ENCODE data around the gene GAS7.
"Not testable (repeated sequence)": the region's sequence is repeated elsewhere in the genome, so short reads cannot be mapped to it uniquely, and the experiment has no call there.

Gene GAS7

DNA sequence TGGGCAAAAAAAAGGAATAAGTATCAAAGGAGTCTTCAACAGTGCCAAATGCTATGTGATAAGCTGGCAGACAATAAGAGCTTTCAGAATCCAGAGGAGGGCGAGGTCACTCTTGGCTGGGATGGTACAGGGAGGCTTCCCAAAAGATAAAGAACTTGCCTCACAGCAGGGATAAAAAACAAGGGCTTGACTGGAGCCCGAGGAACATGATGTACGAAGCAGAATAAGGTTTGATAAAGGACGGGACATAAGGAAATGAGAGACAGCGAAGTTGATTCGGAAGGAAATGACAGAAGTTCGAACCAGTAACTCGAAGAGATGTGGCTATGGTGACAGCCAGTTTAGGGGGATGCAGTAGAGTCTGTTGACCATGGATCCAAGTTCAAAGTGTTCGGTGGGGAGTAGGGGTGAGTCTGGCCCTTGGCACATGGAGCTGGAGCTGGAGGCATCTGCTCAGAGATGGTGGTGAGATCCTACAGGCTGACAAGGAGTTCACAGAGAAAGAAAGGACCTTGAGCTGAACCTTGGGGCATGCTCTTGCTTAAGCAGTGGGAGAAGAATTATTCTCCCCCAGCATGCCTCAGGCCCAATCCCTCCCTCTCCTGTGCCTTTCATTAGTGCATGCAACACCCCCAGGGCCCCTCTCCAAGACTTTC is 155.7 kb downstream of the GAS7 start:
- DNase-seq = no peak

DNA sequence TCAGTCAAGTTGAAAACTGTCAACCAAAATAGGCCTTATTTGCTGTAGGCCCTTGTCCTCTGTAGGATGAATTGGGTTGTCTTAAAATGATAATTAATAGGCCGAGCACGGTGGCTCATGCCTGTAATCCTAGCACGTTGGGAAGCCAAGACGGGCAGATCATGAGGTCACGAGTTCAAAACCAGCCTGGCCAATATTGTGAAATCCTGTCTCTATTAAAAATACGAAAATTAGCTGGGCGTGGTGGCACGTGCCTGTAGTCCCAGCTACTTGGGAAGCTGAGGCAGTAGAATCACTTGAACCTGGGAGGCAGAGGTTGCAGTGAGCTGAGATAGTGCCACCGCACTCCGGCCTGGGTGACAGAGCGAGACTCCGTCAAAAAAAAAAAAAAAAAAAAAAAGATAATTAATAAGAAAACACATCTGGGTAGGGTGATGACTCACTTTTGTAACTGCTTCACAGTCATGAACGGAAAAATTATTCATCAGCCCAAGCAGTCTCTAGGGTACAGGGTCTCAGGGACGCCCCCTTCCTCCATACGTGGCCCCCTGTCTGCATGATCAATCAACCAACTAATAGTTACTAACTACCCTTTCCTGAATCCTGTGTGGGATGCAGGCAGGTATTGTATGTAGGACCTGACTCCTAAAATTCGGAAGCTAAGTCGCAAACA is 156.4 kb downstream of the GAS7 start:
- no peak for DNase-seq

DNA sequence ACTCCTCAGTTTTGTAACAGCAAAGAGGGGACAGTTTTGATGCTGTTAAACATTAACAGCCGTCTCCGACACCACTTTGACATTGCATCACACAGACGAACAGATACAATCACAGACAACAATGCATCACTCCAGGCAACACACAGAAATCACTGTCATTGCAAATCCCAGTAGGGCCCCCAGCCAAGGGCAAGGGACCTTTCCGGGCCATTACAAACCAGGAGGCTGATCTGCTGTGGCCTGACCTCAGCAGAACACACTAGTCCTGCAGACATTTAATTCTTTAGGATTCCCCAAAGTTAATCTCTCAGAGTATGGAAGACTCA is 157.2 kb downstream of the GAS7 start:
- no peak for DNase-seq

DNA sequence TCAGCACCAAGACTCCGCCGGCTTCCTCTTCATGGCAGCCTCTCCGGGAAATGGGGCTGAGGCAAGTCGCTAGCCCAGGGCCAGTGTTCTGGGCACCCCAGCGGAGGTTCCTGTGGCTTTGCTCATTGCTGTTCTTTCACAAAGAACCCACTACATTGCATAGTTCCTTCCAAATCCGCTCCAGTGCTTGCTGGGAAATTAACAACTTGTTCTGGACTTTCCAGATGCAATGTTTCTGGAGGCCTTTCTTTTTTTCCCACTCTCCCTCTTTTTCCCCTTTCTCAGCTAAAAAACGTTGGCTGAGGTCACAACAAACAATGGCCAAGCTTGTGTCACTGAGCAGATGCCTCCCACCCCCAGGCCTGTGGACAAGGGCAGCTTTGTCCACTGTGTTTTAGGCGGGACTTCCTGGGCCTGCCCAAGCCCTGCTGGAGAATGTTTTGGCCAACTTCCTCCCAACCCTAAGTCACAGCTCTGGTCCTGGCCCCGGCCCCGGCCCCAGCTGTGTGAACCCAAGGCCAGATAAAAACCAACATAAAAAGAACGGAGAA is 161.8 kb downstream of the GAS7 start:
- DNase-seq = no peak

DNA sequence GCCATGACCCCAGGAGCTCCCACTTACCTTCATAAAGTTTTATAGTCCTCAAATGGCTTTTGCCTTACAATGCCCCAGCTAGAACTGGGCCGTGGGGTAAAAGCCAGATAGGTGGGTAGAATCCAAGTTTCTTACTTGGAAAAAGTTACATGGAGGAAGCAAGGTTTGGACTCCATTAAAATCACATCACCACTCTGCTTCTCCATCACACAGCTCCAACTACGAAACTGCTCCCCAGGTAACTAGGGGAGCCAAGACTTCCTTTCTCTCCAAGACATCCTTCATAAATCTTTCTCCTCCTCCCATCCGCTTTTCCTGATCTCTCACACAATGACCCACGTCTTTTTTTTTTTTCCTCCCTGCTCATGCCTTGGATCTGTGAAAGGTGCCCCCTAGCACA is 162.5 kb downstream of the GAS7 start:
- no peak for DNase-seq

DNA sequence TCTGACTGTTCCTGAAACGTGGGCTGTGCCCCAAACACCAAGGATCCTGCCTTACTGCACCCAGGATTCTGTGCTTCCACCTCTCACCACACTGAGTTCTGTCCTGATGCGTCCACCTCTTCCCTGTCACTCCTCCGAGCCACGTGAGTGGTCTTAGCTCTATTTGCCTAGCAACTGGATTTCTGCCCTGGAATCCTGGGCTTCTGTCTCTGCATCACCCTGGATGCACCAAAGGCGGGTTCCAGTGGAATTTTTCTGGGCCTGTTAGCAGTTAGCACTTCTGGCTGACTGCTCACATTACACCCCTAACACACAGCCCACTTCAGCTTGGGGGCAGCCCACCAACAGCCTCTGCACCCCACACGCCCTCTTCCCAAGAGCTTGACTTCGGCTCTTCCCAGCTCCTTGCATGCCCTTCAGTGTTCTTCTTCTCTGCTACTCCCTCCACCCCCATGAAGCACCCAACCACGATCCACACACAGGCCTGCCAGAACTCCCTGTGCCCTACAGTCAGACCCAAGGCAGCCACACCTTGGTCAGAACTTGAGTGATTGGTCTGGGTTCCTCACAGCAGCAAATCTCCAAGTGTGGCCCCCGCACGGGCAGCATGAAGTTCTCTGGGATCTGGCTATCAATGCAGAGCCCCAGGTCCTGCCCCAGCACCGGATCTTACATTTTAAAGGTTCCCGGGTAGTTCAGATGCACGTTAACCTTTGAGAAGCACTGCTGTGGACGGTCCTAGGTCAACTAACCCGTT is 163.5 kb downstream of the GAS7 start:
- DNase-seq = no peak

DNA sequence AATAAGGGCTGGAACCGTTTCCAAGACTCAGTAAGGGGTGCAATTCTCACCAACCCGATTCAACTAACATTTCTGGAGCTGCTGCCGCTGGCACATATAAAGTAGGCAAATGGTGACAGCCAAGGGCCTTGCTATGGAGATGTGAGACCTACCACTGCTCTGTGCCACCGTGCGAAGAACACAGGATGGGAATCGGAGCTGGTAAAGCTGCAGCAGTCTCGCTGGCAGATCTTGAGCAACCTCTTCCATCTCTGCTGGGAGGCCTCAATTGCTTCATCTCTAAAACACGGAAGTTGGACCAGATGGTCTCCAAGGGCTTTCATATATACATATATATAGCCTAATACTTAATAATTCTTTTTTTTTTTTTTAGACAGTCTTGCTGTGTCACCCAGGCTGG is 164.4 kb downstream of the GAS7 start:
- no peak for DNase-seq

DNA sequence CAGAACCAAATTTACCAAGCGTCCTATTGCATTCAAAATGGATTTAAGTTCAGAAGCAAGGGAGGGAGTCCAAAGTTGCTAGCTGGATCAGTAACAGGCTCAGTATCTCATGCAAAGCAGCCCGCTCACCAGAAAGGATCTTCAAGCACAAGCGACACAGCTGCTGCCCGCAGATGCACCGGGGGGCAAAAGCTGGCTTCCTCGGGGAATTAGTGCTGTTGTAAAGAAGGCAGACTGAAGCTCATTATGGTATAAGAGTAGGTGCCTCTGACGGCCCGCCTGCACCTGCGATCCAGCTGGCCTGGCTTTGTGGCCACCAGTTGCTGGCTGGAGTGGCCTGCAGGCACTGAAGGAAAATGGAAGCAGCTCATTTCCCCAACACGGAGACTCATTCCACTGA is 165.0 kb downstream of the GAS7 start:
- DNase-seq = no peak

DNA sequence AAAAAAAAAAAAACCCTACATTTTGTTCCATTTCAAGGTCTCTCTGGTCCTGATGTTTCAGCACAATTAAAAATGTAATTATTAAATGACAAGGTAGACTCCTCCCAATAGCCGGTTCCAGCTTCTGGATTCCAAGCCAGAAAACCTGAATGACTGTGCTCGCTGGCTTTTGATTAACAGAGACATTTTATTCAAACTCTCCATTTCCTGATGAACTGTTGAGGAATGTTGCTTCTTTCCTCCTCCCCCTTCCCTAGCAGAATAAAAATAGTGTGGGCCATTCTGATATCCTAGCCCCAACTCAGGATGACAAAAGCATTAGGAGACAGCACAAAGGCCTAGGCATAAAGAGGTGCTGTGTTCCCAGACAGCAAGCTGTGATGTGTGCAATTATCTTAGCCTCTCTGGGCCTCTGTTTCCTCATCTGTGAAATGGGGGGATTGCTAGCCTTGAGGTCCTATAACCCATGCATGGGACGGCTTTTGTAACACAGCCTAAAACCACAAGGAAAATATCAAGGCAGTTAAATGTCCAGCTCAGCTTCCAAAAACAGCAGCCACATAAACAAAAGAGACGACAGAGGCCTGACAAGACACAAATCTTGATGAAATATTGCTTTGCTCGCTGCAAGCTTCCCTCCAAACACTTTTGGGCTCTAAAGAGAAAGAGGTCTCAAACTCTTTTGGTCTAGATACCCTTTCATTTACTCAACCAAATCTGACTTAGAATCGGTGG is 166.1 kb downstream of the GAS7 start:
- no peak for DNase-seq

DNA sequence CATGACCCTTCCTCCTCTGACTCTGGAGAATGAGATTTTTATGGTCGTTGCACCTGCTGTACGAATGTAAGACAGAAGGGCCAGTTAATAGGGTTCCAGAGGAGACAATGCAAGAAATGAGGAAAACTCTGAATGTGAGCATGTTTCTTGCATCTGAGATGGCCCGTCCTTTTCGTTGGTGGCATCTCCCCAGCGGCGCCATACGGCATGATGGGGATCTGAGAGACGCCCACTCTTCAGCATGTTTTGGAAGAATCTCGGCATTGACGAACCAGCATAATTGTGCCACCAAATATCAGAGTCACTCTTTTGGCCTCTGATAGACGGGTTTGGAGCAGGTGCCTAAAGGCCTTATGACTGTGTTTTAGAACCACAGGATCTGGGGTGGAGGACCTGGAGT is 166.8 kb downstream of the GAS7 start:
- DNase-seq = no peak

DNA sequence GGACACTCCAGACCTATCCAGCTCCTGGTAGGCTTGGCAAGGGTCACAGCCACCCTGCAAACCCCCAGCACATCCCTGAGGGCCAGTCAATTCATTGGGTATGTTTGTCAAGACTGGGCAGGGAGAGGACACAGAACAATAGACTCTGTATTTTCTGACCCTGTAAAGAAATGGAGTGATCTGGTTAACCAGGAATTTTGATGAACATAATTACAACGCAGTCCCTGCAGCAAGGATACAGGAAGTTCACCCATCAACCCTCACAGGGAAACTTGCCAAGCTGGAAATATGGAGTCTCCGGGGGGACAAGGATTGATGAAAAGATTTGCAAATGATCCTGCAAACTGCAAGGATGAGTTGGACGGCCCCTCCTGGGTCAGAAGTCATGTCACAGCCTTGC is 167.3 kb downstream of the GAS7 start:
- no peak for DNase-seq

DNA sequence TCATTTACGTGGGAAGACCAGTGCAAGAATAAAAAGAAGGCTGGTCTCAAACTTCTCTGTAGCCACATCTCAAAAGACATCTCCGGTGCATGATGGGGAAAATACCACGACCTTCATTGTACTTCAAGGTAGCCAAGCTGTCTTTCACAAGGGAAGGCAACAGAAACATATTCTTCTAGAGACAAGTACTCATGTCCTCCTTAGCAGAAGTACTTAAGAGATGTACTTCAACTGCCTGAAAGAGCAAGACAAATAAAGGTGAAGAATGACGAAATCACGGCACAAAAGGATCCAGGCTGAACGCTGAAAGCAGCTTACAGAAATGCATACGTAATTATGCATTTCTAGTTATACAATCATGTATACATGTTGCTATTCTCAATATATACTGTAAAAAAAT is 169.3 kb downstream of the GAS7 start:
- DNase-seq = no peak

DNA sequence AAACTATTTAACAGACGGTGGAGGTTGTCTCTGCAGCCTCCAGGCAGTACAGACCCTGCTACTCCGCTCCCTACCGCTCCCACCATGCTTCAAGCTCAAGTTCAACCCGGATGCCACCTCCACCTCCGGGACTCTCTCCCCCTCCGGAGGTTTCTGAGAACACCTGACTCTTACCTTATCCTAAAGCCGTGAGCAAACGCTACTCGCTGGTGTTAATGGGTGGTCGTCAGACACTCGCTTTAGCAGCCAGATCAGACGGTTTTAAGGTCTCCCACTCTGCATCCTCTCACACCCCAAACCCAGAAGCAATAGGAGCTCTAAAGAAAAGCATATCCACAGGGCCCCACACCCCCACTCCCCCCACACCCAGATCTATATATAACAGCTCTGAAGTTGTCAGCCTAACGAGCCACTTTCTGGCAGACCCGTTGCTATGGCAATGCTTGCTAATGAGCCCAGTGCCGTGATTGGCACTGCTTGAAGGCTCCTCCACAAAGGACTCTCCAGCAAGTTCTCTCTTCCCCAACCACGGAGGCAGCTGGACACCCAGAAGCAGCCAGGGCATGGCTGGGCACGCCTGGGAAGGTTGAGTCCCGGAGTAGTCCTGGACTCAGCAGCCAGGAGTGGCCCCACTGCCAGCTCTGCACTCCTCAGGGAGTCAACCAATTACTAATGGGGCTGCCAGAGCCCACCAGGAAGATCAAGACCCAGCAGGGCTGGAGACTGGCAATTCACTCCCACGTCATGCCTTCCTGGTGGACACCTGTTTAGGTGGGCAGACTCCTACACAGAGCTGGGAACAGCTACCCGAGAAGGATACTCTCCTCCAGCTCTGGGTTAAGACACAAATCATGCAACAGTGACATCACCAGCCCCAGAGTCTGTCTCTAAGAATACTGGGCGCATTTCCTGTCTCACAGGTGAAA is 172.2 kb downstream of the GAS7 start:
- DNase-seq = no peak

DNA sequence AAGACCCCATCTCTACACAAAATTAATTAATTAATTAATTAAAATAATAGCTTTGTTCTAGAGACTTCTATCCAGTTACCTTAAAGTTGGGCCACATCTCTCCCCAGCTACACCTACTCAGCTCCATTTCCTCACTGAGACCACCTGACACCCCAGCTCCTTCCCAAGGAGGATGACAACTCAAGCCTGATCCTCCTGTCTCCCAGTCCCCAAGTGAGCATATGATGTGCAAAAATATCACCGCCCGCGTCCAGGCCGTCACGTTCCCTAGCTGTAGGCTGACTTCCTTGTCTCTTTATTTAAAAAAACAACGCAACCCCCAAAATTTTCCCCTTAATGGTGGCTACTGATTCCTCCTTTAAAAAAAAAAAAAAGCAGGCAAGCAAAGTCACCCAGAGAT is 173.2 kb downstream of the GAS7 start:
- DNase-seq = no peak

DNA sequence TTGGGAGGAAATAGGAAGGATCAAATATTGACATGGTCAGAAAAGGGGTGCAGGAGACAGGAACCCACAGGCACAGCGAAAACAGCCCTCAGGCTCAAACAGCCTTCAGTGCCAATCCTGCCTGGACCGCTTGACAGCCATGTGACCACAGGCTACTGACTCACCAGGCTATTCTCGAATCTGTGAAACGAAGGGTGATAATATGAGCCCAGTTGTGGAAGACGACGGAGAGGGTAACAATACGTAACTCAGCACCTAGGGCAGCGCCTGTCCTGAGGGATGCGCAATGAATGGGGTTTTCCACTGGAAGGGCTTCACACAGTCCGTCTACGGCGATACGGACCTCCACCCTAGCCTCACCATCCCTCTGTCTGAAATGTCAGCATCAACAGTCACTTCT is 176.0 kb downstream of the GAS7 start:
- no peak for DNase-seq

DNA sequence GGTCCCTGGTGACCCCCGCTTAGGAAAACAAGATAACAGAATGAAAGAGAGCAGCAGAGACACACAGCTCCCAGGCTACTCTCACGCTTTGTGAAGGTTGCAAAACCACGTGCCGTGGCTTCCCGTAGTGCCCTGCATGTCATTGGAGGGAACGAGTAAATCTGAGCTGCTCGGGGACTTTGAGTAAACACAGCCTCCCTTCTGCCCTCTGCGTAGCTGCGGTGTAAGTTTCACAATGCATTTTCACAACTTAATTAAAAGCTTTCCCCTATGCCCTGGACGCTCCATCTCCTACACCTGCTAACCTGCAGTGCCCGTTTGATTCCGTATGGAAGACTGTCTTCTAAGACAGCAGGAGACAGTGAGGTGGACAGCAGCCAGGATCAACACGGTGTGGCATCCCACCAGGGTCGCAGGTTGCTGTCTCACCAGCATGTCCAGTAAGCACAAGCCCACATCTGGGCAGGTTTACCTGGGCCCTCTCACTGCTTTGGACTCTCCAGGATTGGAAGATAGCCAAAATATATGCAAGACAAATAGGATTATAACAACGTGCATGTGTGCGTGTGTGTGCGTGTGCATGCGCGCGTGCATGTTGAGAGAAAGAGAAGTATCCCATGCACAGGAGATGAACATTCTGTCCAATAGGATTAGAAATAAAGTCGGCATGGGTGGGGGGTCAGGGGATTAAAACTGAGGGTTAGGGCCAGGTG is 177.0 kb downstream of the GAS7 start:
- DNase-seq = no peak

DNA sequence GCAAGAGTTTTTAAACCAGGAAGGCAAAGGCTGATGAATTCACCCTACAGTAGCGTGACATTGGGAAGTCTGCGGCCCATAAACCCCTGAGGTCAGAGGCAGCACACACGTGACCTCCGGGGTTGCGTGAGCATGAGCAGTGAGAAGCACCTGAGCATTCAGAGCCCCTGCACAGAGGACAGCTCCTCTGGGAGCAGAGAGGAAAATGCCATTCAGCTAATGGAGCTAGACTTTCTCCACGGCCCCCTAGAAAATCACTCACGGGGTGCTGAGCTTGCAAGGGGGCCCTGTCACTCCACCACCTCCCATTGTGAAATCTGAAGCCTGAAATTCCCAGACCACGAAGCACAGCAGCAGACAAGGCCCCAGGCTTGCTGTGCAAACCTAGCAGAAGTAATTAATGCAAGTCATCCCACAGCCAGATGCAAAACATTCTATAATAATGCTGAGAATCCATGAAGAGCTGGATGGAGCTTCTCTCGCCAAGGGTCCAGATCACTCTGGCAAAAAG is 178.4 kb downstream of the GAS7 start:
- no peak for DNase-seq

DNA sequence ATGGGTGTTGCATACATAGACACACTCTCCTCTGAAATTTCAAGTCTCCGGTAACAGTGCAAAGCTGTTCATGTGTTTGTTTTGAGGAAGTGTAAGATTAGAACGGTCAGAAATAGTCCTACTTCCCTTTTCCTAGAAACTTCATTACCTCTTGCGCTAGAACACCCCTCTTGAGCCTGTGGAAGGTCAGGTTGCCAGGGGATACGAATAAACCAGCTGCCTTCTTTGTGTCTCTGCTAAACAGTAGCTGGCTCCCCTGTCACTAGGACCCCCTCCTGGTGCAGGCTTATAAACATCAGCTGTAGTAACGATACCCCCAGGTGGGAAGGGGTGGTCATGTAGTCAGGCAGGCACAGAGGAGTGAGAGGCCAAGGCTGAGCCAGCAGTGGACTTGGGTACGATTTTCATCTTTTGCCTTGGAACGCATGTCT is 179.9 kb downstream of the GAS7 start:
- DNase-seq = no peak

DNA sequence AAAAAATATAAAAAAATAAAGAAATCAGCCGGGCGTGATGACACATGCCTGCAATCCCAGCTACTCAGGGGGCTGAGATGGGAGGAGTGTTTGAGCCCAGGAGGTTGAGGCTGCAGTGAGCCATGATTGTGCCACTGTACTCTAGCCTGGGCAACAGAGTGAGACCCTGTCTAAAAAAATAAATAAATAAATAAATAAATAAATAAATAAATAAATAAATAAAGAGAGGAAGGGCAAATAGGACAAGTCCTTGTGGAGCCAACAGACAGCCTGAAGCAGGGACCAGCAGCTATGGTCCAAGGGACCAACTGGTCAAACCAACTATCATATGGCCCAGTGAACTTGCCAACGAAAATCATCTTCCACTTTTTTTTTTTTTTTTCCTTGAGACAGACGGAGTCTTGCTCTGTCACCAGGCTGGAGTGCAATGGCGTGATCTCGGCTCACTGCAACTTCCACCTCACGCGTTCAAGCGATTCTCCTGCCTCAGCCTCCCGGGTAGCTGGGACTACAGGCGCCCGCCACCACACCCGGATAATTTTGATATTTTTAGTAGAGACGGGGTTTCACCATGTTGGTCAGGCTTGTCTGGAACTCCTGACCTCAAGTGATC is 181.3 kb downstream of the GAS7 start:
- DNase-seq = not testable (repeated sequence)

DNA sequence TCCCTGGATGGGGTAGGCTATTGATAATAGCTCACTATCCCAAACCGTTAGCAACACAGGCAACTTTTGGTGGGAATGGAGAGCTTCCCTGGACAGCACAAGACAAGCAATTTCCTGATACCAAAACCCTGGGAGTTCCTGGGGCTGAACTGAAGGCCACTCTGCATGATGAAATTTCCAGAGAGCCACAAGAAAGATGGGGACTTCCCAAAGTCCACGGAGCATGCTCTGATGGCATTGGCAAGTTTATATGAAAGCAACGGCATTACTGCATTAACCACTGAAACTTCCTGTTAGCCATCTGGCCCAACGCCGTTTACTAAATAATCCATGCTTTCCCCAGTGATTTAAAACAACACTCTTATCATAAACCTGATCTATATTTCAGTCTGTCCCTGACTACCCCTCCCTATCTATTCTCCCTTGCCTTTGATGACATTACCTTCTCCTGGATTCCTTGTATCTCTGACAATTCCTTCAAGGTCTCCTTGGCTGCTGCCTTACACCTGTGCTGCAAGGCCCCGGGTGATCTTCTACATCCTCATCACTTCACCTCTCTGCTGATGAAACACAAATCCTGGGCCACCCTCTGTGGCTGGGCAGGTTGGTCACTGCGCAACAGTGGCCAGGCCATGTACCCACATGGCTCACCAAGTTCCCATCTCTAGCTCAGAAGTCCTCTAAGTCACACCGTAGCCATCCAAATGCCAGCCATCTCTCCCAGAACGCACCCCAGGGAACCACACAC is 184.9 kb downstream of the GAS7 start:
- DNase-seq = no peak

Data from amniotic stem cell (primary cell).